HG03520 (cell line): ENCODE measurements around the gene ROPN1B.

Experiments
- ATAC-seq: cut with Tn5 transposase; IDR thresholded peaks from one replicate; pipeline ENCODE4 v1.9.1; 2021; ENCODE audit warnings: mild to moderate bottlenecking, moderate library complexity; ENCODE audit not compliant: unreplicated experiment

Gene ROPN1B

DNA sequence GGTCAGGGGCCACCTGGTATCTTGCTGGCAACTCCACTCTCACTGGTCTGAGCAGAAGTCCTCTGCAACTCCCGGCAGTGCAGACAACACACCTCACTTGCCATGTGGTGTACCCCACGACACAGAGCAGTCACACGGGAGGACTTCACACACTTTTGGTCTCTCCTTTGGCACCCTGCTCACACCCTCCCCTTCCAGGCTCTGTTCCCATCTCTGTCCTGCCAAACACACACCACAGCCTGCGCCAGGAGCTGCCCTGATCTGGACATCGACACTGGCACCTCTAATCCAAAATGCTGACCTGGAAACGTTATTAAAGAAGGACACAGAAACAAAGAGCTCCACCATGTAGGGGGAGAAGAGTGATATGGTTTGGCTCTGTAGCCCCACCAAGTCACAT, 57.8 kb downstream of the ROPN1B start:
- ATAC-seq: no peak

DNA sequence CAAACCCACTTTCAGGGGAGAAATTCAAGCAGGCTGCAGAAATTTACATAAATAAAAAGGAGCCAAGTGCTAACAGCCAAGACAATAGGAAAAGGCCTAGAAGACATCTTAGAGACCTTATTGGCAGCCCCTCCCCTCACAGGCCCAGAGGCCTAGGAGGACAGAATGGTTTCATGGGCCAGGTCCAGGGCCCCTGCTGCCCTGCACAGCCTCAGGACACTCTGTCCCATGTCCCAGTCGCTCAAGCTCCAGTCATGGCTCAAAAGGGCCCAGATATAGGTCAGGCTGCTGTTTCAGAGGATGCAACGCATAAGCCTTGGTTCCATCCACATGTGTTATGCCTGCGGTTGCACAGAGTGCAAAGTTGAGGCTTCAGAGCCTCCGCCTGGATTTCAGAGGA, 59.1 kb downstream of the ROPN1B start:
- ATAC-seq: no peak

DNA sequence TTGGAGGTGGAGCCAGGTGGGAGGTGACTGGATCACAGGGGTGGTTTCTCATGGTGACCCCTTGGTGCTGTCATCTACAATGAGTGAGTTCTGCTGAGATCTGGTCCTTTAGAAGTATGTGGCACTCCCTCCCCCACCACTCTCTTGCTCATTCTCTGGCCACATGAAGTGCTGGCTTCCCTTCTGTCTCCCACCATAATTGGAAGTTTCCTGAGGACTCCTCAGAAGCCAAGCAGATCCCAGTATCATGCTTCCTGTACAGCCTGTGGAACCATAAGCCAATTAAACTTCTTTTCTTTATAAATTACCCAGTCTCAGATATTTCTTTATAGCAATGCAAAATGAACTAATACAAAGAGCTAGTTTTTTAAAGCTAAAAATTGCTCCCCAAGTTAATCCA, 60.3 kb downstream of the ROPN1B start:
- no peak for ATAC-seq

DNA sequence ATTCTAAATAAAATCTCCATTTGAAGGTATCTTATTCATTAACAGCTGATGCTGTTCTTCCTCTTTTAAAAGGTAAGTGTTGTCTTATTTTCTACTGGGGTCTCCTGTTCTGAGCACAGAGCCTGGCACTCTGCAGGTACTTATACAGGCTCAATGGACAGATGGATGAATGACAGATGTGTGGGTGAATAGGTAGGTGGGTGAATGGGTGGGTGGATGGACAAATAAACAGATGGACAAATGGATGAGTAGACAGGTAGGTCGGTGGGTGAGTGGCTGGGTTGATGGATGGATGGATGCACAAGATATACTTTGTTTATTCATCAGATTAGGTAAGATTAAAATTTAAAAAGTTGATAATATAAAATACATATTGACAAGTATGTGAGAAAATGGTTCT, 61.5 kb downstream of the ROPN1B start:
- ATAC-seq: no peak

DNA sequence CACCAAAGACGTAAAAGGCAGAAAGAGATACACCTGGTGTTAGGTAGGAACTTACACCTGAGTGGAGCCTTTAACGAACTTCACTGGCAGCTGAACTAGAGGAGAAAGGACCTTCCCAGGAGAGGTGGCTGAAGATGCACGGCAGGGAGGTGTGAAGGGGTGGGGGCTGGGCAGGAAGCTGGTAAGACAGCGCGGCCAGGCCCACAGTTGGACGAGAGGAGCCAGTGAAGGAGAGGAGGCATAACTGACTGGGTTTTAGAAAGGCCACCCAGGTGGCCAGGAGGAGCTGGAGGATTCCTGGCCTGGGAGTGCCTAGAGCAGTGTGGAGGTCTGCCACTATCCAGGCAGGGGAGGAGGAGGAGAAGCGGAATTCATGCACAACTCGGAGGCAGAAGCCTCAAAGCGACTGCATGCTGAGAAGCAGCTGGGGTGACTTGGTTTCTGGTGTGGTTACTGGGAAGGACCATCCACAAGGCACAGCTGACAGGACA, 63.0 kb downstream of the ROPN1B start:
- ATAC-seq: no peak
